ENCODE measurements around the gene KIF4A.
"Not testable (repeated sequence)": the region's sequence is repeated elsewhere in the genome, so short reads cannot be mapped to it uniquely, and the experiment has no call there.

GRCh38 chrX:70348825-70349224 lies 58.9 kb downstream of the KIF4A start:
- TF ChIP-seq POLR2A, BHLHE40, CEBPB, NFE2L2, CHD1 (IDR thresholded peaks at IDR 0.05; ENCODE audit: low read depth, low read length): not testable (repeated sequence)
- TF ChIP-seq, protein P1, sequence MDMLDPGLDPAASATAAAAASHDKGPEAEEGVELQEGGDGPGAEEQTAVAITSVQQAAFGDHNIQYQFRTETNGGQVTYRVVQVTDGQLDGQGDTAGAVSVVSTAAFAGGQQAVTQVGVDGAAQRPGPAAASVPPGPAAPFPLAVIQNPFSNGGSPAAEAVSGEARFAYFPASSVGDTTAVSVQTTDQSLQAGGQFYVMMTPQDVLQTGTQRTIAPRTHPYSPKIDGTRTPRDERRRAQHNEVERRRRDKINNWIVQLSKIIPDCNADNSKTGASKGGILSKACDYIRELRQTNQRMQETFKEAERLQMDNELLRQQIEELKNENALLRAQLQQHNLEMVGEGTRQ (IDR thresholded peaks at IDR 0.05; ENCODE audit: low read depth, low read length): not testable (repeated sequence)
- TF ChIP-seq, protein P2, sequence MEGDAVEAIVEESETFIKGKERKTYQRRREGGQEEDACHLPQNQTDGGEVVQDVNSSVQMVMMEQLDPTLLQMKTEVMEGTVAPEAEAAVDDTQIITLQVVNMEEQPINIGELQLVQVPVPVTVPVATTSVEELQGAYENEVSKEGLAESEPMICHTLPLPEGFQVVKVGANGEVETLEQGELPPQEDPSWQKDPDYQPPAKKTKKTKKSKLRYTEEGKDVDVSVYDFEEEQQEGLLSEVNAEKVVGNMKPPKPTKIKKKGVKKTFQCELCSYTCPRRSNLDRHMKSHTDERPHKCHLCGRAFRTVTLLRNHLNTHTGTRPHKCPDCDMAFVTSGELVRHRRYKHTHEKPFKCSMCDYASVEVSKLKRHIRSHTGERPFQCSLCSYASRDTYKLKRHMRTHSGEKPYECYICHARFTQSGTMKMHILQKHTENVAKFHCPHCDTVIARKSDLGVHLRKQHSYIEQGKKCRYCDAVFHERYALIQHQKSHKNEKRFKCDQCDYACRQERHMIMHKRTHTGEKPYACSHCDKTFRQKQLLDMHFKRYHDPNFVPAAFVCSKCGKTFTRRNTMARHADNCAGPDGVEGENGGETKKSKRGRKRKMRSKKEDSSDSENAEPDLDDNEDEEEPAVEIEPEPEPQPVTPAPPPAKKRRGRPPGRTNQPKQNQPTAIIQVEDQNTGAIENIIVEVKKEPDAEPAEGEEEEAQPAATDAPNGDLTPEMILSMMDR (conservative IDR thresholded peaks at IDR 0.05; ENCODE audit: low read depth, low read length): not testable (repeated sequence)
